ENCODE measurements around the gene SECISBP2L.

Gene SECISBP2L

DNA sequence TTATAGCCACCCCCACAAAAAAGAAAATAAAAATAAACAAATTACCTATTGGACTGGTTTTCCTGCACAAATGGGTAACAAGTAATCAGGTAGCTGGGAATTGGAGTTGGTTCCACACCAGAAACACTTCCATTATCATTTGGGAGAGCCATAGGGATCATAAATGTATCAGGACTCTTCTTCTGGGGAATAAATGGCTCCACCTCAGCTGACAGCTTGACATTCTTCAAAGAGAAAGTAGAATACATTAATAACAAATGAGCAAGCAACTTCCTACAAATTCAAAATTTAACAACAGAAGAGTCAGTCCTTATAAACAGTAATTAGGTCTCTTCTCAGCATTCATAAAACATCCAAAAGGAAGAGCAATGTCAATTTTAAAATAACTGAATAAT is 8.7 kb downstream of the SECISBP2L start:
- CTCF ChIA-PET = interaction anchor here (0.6 to 0.7 kb wide), 2 partner anchors 13 to 74 kb away, joined by 3 read pairs; no protein-coding TSS in a partner anchor
- no peak overlapping the region for H3K27ac ChIP-seq
- POLR2A ChIA-PET (ENCODE audit: low non-redundant PET) = no interaction called here

GRCh38 chr15:49036650-49037545 is 9.3 kb downstream of the SECISBP2L start:
- POLR2A ChIA-PET (ENCODE audit: low non-redundant PET) = interaction anchor here (0.6 kb wide), 1 partner anchor 9 kb away, joined by 6 read pairs; the partner anchor contains the start of gene SECISBP2L
- peak; percentile 66 for DNase-seq (ENCODE audit: low spot score)
- CTCF ChIA-PET = interaction anchor here (0.6 to 0.7 kb wide), 3 partner anchors 12 to 135 kb away, joined by 3 to 4 read pairs (median 3); no protein-coding TSS in a partner anchor
- TF ChIP-seq, protein P1, sequence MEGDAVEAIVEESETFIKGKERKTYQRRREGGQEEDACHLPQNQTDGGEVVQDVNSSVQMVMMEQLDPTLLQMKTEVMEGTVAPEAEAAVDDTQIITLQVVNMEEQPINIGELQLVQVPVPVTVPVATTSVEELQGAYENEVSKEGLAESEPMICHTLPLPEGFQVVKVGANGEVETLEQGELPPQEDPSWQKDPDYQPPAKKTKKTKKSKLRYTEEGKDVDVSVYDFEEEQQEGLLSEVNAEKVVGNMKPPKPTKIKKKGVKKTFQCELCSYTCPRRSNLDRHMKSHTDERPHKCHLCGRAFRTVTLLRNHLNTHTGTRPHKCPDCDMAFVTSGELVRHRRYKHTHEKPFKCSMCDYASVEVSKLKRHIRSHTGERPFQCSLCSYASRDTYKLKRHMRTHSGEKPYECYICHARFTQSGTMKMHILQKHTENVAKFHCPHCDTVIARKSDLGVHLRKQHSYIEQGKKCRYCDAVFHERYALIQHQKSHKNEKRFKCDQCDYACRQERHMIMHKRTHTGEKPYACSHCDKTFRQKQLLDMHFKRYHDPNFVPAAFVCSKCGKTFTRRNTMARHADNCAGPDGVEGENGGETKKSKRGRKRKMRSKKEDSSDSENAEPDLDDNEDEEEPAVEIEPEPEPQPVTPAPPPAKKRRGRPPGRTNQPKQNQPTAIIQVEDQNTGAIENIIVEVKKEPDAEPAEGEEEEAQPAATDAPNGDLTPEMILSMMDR (conservative IDR thresholded peaks at IDR 0.05; ENCODE audit: low read depth) = no peak
- H3K27ac ChIP-seq = no peak overlapping the region

More for the DNA sequence above, 8.7 kb downstream of the SECISBP2L start:
- DNase-seq (ENCODE audit: low spot score) = no peak
- TF ChIP-seq, protein P1 (conservative IDR thresholded peaks at IDR 0.05; ENCODE audit: low read depth) = no peak

DNA sequence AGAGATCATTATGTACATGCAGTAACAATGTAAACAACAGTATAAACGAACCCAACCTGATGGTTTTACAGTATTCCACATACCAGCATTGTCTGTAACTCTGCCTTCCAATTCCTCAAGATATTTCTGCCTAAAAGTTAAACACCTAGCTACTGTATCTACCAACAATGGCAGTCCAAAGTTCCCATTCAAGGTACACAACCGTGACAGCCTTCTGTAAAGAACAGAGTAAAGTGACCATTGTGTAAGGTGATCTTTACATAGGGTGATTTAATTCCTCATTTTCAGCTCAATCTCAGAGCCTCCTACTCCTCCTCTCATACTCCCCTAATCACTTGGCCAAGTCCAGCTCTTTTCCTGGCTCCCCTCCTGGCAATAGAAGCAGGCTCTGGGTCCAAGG is 10.4 kb downstream of the SECISBP2L start:
- CTCF ChIA-PET = no interaction called here
- H3K27ac ChIP-seq = no peak overlapping the region
- POLR2A ChIA-PET (ENCODE audit: low non-redundant PET) = no interaction called here
- TF ChIP-seq, protein P1 (conservative IDR thresholded peaks at IDR 0.05; ENCODE audit: low read depth) = no peak
- DNase-seq (ENCODE audit: low spot score) = no peak

DNA sequence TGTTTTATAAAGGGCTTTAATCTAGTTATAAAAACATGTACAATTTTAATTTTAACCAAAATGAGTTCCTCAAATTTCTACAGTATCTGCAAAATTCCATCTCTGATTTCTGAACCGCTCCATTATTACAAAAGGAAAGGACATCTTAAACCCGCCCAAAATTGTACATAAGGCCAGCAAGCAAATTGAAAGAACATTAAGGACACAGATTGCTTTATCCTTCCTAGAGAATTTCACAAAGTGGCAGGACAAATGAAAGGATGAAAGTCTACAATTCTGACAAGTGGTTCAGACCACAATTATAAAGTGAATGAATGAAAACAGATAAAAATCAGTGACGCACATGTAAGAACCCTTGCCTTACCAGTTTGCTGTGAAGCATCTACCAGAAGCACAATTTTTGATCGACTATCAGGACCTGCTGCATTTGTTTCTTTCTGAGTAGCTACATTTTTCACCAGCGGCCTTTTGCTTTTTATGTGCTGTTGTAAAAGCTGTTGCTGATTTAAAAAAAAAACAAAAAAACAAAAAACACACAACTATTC is 13.6 kb downstream of the SECISBP2L start:
- TF ChIP-seq, protein P1 (conservative IDR thresholded peaks at IDR 0.05; ENCODE audit: low read depth) = no peak
- ChIA-PET CTCF (no interaction called here), POLR2A (ENCODE audit: low non-redundant PET) (no interaction called here)
- no peak for DNase-seq (ENCODE audit: low spot score)
- no peak overlapping the region for H3K27ac ChIP-seq

DNA sequence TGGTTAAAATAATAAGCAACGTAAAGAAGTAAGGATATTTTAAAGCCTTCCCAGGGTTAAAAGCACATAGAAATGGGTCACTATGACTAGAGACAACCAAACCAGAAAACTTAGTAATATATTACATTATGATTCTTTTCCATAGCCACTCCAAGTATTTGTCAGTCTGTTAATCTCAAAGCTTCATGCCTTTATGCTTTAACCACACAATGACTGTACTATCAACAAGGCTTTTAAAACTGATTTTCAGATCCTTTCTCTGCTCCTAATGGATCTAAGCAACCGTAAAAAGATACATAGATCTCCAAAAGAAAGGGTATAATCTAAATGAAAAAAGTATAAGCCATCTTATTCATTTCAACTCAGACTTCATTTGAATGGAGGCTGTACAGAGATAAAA is 14.4 kb downstream of the SECISBP2L start:
- TF ChIP-seq, protein P1 (conservative IDR thresholded peaks at IDR 0.05; ENCODE audit: low read depth) = no peak
- no peak for DNase-seq (ENCODE audit: low spot score)
- ChIA-PET CTCF (interaction anchor here (0.5 to 0.7 kb wide), 2 partner anchors 130 to 1392 kb away, joined by 3 read pairs; partner anchors contain the start of gene USP8), POLR2A (ENCODE audit: low non-redundant PET) (no interaction called here)
- H3K27ac ChIP-seq = no peak overlapping the region

DNA sequence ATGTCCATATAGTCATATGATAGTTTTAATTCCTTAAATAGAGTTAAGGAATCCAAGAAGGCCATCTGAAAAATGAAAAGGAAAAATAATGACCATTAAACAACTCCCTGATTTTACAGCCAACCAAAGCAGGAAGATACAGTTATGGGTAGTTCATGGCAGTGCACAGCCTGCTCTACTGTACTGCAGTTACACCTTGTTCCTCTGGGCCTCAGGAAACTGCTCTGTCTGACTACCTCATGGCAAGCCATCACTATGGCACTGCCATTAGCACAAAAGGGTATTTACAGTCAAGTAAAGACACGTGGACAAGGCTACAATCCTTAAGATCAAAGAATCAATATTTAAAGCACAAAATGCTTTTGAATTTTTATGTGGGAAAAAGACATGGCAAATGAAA is 19.5 kb downstream of the SECISBP2L start:
- TF ChIP-seq, protein P1 (conservative IDR thresholded peaks at IDR 0.05; ENCODE audit: low read depth) = no peak
- no peak for DNase-seq (ENCODE audit: low spot score)
- POLR2A ChIA-PET (ENCODE audit: low non-redundant PET) = no interaction called here
- CTCF ChIA-PET = no interaction called here
- H3K27ac ChIP-seq = no peak overlapping the region
